Skeletal muscle cell (primary cell): ENCODE results near the gene THEMIS2.
"Not testable (repeated sequence)": the region's sequence is repeated elsewhere in the genome, so short reads cannot be mapped to it uniquely, and the experiment has no call there.

Source experiments
- DNase-seq: peaks from one replicate; pipeline ENCODE4 v3.0.0-alpha.2; 2010; ENCODE audit warnings: low read depth
- H3K4me3 ChIP-seq: 2 replicates; pipeline ENCODE4 v1.5.1; 2011; ENCODE audit warnings: low read depth, mild to moderate bottlenecking, control low read depth, low read length, moderate library complexity

THEMIS2 gene

DNA sequence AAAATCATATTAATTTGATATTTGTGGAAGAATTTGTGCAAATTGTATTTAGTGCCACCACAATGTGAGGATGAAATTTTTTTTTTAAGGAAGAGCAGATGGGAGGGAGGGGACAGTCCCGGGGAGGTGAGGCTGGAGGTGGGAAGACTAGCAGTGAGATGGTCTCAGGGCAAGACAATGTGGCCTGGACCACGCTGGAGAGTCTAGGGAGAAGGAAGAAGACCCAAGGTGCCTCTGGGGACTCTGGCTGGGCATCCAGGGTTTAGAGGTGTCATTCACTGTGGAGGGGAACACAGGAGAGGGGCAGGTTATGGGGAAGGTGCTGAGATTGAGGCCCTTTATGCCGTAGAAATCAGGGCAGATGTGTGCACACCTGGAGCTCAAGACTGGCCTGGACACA lies 10.3 kb upstream of the THEMIS2 start:
- no peak overlapping the region for H3K4me3 ChIP-seq
- no peak for DNase-seq

DNA sequence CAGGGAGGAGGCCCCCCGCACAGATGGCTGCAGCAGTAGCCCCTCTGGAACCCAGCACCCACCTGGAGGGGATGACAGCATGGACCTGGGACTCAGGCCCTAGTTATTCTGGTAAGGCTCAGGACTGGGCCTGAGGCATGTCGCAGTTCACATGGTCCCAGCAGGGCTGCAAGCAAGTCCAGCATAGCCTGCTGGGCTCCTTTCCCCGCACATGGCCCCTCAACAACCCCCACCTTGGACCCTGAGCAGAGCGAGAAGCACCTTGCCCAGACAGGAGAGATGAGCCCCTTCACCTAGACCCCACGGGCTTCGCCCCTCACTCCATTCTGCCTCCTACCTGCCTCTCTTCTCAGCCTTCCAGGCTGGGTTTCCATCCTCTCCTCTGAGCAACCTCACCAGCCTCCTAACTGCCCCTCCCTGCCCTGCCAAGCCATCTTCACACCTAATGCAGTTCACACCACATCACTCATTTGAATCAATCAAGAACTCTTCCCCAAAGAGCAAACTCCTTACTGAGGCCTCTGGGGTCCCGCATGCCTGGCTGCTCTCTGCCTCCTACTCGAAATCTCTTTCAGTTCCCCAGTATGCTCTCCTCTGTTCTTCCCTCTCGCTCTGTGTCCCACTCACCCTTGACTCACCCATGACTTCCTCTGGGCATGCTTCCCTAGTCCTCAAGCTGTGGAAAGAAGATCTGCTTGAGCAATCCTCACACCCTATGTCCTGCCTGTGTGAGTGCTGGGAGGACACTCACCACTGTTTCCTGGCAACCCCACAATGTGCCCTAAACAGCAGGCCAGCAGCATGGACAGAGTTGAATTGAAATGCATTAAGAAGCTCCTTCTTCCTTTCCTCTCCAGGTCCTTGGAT lies 9.4 kb upstream of the THEMIS2 start:
- peak; percentile 98 for DNase-seq
- H3K4me3 ChIP-seq = no peak overlapping the region

DNA sequence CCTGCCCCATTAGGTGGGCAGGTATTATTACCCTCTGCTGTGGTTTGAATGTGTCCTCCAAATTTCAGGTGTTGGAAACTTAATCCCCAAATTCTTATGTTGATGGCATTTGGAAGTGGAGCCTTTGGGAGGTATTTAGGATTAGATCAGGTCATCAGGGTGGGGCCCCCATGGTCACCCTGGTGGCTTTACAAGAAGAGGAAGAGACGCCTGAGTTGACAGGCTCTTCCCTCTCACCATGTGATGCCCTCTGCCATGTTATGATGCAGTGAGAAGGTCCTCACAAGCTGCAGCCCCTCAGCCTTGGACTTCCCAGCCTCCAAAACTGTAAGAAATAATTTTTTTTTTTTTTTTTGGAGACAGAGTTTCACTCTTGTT lies 8.8 kb upstream of the THEMIS2 start:
- H3K4me3 ChIP-seq = no peak overlapping the region
- DNase-seq = no peak

DNA sequence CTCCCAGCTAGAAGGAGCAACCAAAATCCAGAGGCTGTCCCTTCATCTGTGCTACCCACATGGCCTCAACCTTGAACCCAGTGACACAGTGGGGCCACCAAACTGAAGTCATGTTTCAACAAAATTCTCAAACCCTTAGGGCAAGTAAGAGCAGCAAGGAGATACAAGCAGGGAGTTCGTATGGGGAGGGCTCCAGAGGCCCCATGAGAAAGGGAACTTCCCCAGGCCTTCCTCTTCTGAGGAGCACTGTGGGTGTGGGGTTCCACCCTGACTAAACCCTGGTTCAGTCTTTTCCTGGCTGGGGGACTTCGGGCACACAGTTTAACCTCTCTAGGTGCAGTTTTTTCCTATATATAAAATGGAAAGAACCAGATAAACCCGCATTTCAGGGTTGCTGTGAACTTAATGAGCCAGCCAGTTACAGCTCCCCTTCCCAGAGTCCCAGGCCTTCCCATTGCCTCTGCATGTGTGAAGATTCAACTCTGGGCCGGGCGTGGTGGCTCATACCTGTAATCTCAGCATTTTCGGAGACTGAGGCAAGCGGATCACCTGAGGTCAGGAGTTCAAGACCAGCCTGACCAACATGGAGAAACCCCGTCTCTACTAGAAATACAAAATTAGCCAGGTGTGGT lies 8.0 kb upstream of the THEMIS2 start:
- DNase-seq = no peak
- H3K4me3 ChIP-seq = no peak overlapping the region

- H3K4me3 ChIP-seq = no peak overlapping the region
- DNase-seq = no peak
Measured at GRCh38 chr1:27865821-27866220, 6.5 kb upstream of the THEMIS2 start.

DNA sequence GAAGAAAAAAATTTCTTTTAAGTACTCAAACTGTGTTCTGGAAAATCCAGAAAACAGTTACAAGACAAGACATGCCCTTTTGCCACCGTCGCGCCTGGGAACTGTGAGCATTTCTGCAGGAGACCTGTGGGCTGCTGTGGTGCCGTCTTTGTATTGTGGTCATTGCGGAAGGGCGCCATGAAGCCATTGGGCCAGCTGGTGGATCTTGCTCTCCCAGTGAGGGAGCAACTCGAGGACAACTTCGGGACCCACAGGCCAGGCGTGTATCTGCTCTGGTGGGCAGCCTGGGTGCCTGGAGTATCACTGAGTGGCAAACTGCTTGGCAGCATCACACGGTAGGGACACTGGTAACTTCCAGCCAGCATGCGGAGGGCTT lies 3.8 kb upstream of the THEMIS2 start:
- DNase-seq = no peak
- H3K4me3 ChIP-seq = no peak overlapping the region

DNA sequence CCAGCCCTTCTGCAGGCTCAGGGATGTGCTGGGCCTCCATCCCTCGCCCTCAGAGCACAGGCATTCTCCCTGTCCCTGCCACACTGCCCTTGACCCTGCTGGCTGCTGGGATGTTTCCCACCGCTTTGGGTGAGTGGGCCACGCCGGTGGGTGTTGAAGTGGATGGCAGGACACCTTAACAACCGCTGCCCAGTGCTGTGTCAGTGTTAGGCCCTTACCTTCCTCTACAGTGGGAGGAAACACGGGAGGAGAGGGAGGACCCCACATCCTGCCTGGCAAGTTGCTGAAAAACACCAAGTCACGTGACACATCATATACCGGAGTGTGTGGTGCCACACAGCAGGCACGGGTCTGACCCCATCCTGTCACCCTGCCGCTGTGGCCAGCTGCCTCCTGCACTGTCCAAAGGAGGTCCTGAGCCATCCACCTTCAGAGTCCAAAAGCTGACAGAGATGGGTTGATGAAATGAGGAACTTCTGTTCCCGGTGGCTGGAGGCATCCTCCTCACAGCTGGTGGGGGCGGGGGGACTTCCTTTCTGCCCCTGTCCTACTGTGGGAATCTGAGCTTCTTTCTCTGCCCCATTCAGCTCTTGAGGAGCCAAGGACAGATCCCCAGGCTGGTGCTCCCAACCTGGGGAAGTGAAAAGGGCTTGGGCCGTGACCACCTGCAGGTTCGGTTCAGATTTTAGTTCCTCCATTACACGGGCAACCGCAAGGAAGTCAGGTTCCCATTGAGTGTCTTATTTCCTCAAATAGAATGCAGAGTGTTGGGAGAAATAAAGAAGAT lies 3.2 kb upstream of the THEMIS2 start:
- no peak for DNase-seq
- H3K4me3 ChIP-seq = no peak overlapping the region

DNA sequence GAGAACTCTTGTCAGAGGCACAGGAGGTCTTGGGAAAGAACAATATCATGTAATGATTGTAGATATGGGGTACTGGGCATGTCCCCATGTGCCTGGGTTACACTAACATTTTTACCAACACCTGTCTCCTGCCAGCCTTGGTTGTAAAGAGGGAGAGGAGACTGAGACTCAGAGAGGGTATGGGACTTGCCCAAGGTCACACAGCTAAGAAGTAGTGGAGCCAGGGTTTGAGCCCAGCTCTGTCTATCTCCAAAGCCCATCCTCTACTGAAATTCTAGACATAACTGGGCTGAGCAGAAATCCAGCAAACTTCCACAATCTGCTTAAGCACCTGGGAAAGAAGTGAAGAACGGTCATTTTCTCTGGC lies 2.6 kb upstream of the THEMIS2 start:
- no peak for DNase-seq
- H3K4me3 ChIP-seq = no peak overlapping the region

- H3K4me3 ChIP-seq, DNase-seq: not testable (repeated sequence)
Measured at GRCh38 chr1:27871076-27871475, 1.3 kb upstream of the THEMIS2 start.

DNA sequence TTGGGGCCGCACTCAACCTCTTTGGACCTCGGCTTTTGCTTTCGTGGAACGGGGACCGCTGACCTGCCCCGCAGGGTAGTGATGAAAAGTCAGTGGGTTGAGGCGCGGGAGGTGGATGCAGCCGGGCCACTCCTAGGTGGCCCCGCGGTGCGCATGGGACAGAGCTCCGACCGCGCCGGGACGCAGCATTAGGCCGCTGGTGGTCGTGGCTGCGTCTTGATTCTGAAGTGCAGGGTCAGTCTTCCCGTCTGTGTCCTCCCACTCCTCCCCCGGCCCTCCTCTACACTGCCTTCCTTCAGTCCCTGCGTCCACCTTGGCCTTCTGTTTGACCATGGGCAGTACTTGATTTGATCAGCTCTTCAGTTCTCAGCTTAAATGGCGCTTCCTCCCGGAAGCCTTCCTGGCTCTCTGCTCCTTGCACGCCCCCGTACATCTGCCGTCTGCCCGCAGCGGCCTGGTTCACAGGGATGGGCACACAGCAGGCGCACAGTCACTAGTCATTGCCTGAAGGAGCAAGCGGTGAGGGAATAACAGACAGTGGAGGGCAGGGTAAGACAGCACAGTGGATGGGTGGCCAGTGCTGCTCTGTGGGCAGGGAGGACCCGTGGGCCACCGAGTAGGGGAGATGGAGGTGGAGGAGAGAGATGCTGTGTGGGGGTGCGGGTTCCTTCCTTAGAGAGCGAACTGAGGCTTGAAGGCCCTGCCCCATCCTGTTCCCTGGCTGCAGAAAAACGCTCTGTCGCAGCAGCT lies 633 bp downstream of the THEMIS2 start:
- DNase-seq = peak; percentile 18
- peak overlapping the region; percentile 78 for H3K4me3 ChIP-seq

- H3K4me3 ChIP-seq = peak overlapping the region; percentile 78
- DNase-seq = no peak
Measured at GRCh38 chr1:27873671-27874384, 1.5 kb downstream of the THEMIS2 start.

GRCh38 chr1:27876341-27877114 lies 4.2 kb downstream of the THEMIS2 start:
- no peak overlapping the region for H3K4me3 ChIP-seq
- no peak for DNase-seq

GRCh38 chr1:27877115-27877416 lies 4.7 kb downstream of the THEMIS2 start:
- no peak for DNase-seq
- H3K4me3 ChIP-seq = no peak overlapping the region

- no peak overlapping the region for H3K4me3 ChIP-seq
- no peak for DNase-seq
Measured at GRCh38 chr1:27878039-27878438, 5.7 kb downstream of the THEMIS2 start.

- DNase-seq = peak; percentile 29
- no peak overlapping the region for H3K4me3 ChIP-seq
Measured at GRCh38 chr1:27878787-27879335, 6.5 kb downstream of the THEMIS2 start.

DNA sequence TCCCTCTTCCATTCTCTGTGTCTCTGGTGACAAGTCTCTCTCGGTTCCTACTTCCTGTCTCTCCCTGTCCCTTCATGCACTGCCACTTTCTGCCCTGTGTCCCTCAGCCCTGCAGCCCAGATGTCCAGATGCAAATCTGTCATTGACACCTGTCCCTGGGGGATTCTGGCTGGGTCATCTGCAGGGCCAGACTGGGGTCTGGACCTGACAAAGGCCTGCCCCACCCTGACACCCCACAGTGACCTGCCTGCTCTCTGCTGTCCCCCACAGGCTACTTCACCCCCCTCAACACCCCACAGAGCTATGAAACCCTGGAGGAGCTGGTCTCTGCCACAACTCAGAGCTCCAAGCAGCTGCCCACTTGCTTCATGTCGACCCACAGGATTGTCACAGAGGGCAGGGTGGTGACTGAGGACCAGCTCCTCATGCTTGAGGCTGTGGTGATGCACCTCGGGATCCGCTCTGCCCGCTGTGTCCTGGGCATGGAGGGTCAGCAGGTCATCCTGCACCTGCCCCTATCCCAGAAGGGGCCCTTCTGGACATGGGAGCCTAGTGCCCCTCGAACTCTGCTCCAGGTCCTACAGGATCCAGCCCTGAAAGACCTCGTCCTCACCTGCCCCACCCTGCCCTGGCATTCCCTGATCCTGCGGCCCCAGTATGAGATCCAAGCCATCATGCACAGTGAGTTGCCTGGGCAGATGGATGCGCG lies 7.2 kb downstream of the THEMIS2 start:
- no peak overlapping the region for H3K4me3 ChIP-seq
- DNase-seq = no peak

DNA sequence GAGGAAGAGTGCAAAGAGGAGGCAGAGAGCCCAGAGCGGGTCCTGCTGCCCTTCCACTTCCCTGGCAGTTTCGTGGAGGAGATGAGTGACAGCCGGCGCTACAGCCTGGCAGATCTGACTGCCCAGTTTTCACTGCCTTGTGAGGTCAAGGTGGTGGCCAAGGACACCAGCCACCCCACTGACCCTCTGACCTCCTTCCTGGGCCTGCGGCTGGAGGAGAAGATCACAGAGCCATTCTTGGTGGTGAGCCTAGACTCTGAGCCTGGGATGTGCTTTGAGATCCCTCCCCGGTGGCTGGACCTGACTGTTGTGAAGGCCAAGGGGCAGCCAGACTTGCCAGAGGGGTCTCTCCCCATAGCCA lies 10.2 kb downstream of the THEMIS2 start:
- no peak overlapping the region for H3K4me3 ChIP-seq
- DNase-seq = no peak

GRCh38 chr1:27883536-27883935 lies 11.2 kb downstream of the THEMIS2 start:
- DNase-seq = no peak
- no peak overlapping the region for H3K4me3 ChIP-seq
